IPS-NIHi7 (cell line): Measurements from ENCODE around the gene RASL11B.

ENCODE experiments used
- DNase-seq: peaks from one replicate; pipeline ENCODE4 v3.0.0; 2012; ENCODE audit warnings: mixed read lengths; ENCODE audit errors: extremely low spot score

Gene RASL11B

GRCh38 chr4:52873861-52874343, 11.8 kb downstream of the RASL11B start:
- peak; percentile 62 for DNase-seq

GRCh38 chr4:52874948-52875347, 12.8 kb downstream of the RASL11B start:
- no peak for DNase-seq

- DNase-seq, result no peak
These were observed 14.0 kb downstream of the RASL11B start for GRCh38 chr4:52876069-52876468.

- DNase-seq, result no peak
These were observed 14.9 kb downstream of the RASL11B start for GRCh38 chr4:52877036-52877435.

GRCh38 chr4:52877694-52878093, 15.6 kb downstream of the RASL11B start:
- DNase-seq, result no peak

DNA sequence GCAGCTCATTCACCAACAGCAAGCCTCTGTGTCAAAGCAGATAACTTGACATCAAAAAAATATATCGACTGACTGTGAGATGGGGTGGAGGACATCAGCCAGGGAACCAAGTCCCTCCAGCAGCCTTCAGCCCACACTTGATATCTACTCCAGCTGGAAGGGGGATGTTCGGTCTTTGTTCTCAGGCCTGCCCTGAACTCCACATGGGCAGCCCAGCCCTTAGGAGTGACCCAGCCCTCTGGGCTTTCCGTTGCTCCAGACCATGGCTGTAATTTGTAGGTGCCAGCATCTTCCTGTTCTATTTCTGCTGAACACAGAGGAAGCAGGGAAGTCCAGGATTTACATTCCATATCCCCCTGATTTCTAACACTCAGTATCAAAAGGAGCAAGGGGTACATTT, 17.4 kb downstream of the RASL11B start:
- no peak for DNase-seq

DNA sequence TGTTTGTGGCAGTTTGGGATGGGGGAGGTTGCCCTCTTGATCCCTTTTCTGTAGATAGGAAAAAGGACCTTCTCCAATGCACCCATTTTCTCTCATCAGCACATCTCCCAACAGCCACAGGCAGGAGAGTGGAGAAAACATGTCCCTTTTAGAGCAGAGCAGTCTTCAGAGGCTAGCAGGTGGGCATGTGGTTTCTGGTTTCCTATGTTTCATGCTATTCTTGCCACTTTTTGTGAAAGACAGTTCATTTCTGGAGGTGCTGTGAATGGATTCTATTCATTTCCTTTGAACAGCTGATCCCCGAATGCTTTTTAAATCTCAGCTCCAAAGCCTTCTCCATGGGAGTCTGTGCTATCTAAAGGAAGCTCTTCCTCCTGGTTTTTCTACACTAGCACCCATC, 18.9 kb downstream of the RASL11B start:
- no peak for DNase-seq

- DNase-seq, result peak; percentile 50
These were observed 21.1 kb downstream of the RASL11B start for GRCh38 chr4:52883183-52883621.

GRCh38 chr4:52883707-52884669, 21.9 kb downstream of the RASL11B start:
- no peak for DNase-seq

DNA sequence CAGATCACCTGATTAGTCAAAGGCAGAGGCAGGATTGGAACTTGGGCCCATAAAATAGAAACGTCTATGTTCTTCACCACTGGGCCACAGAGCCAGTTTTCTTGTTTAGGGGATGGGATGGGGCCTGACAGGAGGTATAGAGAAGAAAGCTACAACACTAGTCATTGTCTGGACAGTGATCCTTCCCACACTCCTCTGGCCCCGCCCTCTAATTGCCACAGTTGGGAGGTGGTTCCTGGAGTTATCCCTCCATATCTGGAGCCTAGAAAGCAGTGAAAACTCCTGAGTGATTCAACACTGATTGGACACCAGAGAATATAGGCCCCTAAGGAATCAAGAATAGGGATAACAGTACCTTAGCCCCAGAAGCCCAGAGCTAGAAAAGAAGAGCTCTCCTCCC, 22.9 kb downstream of the RASL11B start:
- no peak for DNase-seq

GRCh38 chr4:52889354-52889753, 27.2 kb downstream of the RASL11B start:
- no peak for DNase-seq

- DNase-seq, result no peak
These were observed 27.8 kb downstream of the RASL11B start for GRCh38 chr4:52889778-52890520.

- no peak for DNase-seq
These were observed 28.3 kb downstream of the RASL11B start for GRCh38 chr4:52890521-52890791.

DNA sequence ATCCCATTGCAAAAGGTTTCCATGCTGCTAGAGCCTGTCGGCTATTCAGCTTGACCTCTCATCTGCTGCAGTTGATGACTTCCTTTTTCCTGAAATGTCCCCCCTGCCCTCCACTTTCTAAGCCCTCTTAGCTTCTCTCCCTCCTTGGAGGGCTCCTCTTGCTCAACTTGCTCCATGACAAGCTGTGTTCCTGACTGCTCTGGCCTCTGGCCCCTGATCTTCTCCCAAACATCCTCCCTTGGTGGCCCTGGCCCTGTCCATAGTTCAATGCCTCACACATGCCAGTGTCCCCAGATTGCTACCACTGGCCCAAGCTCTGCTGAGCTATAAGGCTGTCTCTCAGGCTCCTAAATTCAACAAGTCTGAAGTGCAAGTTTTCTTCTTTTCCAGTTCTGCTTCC, 29.6 kb downstream of the RASL11B start:
- DNase-seq, result no peak

GRCh38 chr4:52892880-52893279, 30.8 kb downstream of the RASL11B start:
- DNase-seq, result no peak

DNA sequence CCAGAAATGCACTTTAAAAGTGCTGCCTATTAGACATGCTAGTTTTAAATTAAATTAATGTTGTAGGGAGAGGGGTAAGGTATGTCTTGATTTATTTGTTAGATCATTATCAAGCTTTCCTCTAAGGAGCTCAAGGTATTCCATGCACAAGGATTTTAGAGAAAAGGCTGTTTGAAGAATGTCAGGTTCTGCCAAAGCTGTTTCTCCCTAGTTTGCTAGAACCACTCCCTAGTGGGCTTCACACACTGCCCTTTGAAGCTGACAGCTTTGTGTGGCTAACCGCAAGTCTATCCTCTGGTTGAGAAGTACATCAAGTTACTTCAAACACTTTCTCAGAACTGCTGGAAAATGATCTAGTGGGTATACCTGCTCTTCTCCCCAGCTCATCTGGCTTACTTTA, 32.3 kb downstream of the RASL11B start:
- no peak for DNase-seq

DNA sequence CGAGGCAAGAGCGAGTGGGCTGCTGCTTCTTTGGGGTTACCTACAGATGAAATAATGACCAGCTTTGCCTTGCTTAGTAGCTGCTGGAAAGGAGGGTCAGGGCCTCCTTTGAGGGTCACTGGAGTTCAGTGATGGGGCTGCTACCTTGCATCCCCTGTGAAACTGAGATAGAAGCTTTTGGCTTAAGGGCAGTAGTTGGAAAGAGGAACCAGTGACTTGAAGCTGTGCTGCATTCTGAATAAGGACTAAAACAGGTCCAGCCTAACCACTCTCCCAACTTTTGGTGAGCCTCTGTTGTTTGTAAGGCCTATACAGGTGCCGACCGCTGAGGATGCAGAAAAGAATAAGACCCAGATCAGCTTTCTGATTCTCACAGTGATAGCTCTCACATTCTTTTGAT, 41.2 kb downstream of the RASL11B start:
- no peak for DNase-seq

- DNase-seq, result no peak
These were observed 42.3 kb downstream of the RASL11B start for GRCh38 chr4:52904421-52904820.

DNA sequence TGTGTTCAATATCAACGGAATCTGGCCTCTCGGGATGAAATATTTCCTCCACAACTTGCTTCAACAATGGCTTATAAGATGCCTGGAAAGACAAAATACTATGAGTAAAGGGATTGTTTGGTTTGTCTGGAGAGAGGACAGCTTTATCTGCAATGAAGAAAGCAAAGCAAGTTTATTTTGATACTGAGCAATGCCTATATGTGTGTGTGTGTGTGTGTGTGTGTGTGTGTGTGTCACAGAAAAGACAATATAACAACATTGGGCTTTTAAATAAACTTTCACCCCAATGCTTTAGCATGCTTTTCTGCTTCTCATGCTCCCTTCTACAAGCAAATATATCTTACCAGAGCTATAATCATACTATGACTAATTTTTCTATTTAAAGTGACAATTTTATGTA, 45.4 kb downstream of the RASL11B start:
- no peak for DNase-seq

GRCh38 chr4:52910115-52910514, 48.0 kb downstream of the RASL11B start:
- DNase-seq, result no peak

GRCh38 chr4:52911684-52912294, 49.7 kb downstream of the RASL11B start:
- peak; percentile 84 for DNase-seq

- DNase-seq, result no peak
These were observed 50.5 kb downstream of the RASL11B start for GRCh38 chr4:52912608-52913007.
